AG04450 (cell line): ENCODE measurements around the gene DAAM2. TPM values are rescaled to one million over a fixed set of nuclear protein-coding genes. Genes with fewer than 3 reads are reported as not detected.

Experiments
- CTCF ChIA-PET: fragments of 300-600, 350-600 bp; formaldehyde crosslinking; extraction: SDS; loops from one replicate; lab custom pipeline; 2022; ENCODE audit warnings: antibody characterized with exemption, inconsistent platforms; lab: Charles Lee
- POLR2A ChIA-PET: fragments of 350-600 bp; formaldehyde crosslinking; extraction: SDS; loops from one replicate; lab custom pipeline; 2021; ENCODE audit warnings: antibody characterized with exemption, inconsistent platforms; lab: Yijun Ruan, JAX
- DNase-seq: peaks from one replicate; pipeline ENCODE4 v3.0.0-alpha.2; 2011; ENCODE audit warnings: low read depth, low spot score
- H3K27ac ChIP-seq: one replicate; pipeline ENCODE4 v1.5.1; 2012; ENCODE audit warnings: low read depth, low read length, control low read depth
- H3K27me3 ChIP-seq: one replicate; pipeline ENCODE4 v1.6.0; 2012; ENCODE audit warnings: low read length; ENCODE audit not compliant: control insufficient read depth, insufficient read depth
- H3K4me3 ChIP-seq: 2 replicates; pipeline ENCODE4 v1.5.1; 2011; ENCODE audit warnings: mild to moderate bottlenecking, low read depth, low read length, control low read depth
- H3K9me3 ChIP-seq: 2 replicates; pipeline ENCODE4 v1.5.1; 2012; ENCODE audit warnings: low read length; ENCODE audit not compliant: control insufficient read depth, insufficient read depth
- CTCF ChIP-seq: IDR thresholded peaks from 2 replicates; pipeline ENCODE4 v1.5.1; 2011; ENCODE audit warnings: low read depth, low read length, control low read depth, inconsistent platforms
- polyA plus RNA-seq: library from polyadenylated mRNA; depleted of rRNA; stranded (reverse); fragments of >200 nt; gene quantifications from 2 replicates; pipeline ENCODE4 v1.2.3, GENCODE V29; 2011

Gene DAAM2
- polyA plus RNA-seq, 1 experiment = 2.9 TPM

- ChIA-PET CTCF (no interaction called here), POLR2A (no interaction called here)
- H3K27ac ChIP-seq = no peak overlapping the region
- H3K27me3 ChIP-seq = peaks cover 3% of the 10 kb centered on the region
- H3K4me3 ChIP-seq = no peak overlapping the region
- DNase-seq = no peak
- TF ChIP-seq CTCF = no peak
- H3K9me3 ChIP-seq = no peaks in the 10 kb centered on the region
These were observed 31.0 kb downstream of the DAAM2 start for GRCh38 chr6:39822846-39823815.

- Histone ChIP-seq H3K9me3 (no peaks in the 10 kb centered on the region), H3K27me3 (peaks cover 3% of the 10 kb centered on the region), H3K27ac (no peak overlapping the region), H3K4me3 (no peak overlapping the region)
- POLR2A ChIA-PET = no interaction called here
- DNase-seq = no peak
- TF ChIP-seq CTCF = no peak
- CTCF ChIA-PET = no interaction called here
These were observed 32.1 kb downstream of the DAAM2 start for GRCh38 chr6:39824030-39824926.

GRCh38 chr6:39829331-39829730, 37.2 kb downstream of the DAAM2 start:
- no peaks in the 10 kb centered on the region for H3K9me3 ChIP-seq
- no peak for DNase-seq
- H3K4me3 ChIP-seq = no peak overlapping the region
- peaks cover 3% of the 10 kb centered on the region for H3K27me3 ChIP-seq
- no peak for TF ChIP-seq CTCF
- CTCF ChIA-PET = no interaction called here
- POLR2A ChIA-PET = no interaction called here
- H3K27ac ChIP-seq = no peak overlapping the region

- TF ChIP-seq CTCF = no peak
- peaks cover 3% of the 10 kb centered on the region for H3K27me3 ChIP-seq
- no peak for DNase-seq
- no peaks in the 10 kb centered on the region for H3K9me3 ChIP-seq
- no peak overlapping the region for H3K27ac ChIP-seq
- POLR2A ChIA-PET = no interaction called here
- H3K4me3 ChIP-seq = no peak overlapping the region
- CTCF ChIA-PET = no interaction called here
These were observed 38.3 kb downstream of the DAAM2 start for GRCh38 chr6:39830444-39830843.
